ENCODE data around the gene HOXA6.

Gene HOXA6

GRCh38 chr7:27147199-27148030 is at the start of gene HOXA6:
TSS of gene HOXA6 (minus strand) at chr7:27147774. CDS start at chr7:27147749, 25 bp downstream.
- DNase-seq (ENCODE audit: low spot score) = no peak

- DNase-seq (ENCODE audit: low spot score) = peak; percentile 74
These were observed 48.8 kb upstream of the HOXA6 start for GRCh38 chr7:27196287-27196767.

- no peak for DNase-seq (ENCODE audit: low spot score)
These were observed 47.3 kb upstream of the HOXA6 start for GRCh38 chr7:27194686-27195379.

GRCh38 chr7:27194002-27194352 is 46.4 kb upstream of the HOXA6 start:
- DNase-seq (ENCODE audit: low spot score) = no peak

GRCh38 chr7:27193335-27194001 is 45.9 kb upstream of the HOXA6 start:
- no peak for DNase-seq (ENCODE audit: low spot score)

- DNase-seq (ENCODE audit: low spot score) = no peak
These were observed 45.2 kb upstream of the HOXA6 start for GRCh38 chr7:27192546-27193334.

GRCh38 chr7:27191833-27192545 is 44.4 kb upstream of the HOXA6 start:
- no peak for DNase-seq (ENCODE audit: low spot score)

- DNase-seq (ENCODE audit: low spot score) = no peak
These were observed 43.7 kb upstream of the HOXA6 start for GRCh38 chr7:27191161-27191731.

- no peak for DNase-seq (ENCODE audit: low spot score)
These were observed 42.6 kb upstream of the HOXA6 start for GRCh38 chr7:27189997-27190748.

GRCh38 chr7:27189295-27189996 is 41.9 kb upstream of the HOXA6 start:
- DNase-seq (ENCODE audit: low spot score) = no peak

- DNase-seq (ENCODE audit: low spot score) = no peak
These were observed 41.1 kb upstream of the HOXA6 start for GRCh38 chr7:27188386-27189294.

- DNase-seq (ENCODE audit: low spot score) = no peak
These were observed 40.2 kb upstream of the HOXA6 start for GRCh38 chr7:27187475-27188385.

- DNase-seq (ENCODE audit: low spot score) = no peak
These were observed 39.3 kb upstream of the HOXA6 start for GRCh38 chr7:27186668-27187474.

GRCh38 chr7:27185854-27186667 is 38.5 kb upstream of the HOXA6 start:
- DNase-seq (ENCODE audit: low spot score) = peak; percentile 17

GRCh38 chr7:27185013-27185853 is 37.7 kb upstream of the HOXA6 start, which contains the start of gene HOXA11:
TSS of gene HOXA11 (minus strand) at chr7:27185232. CDS start at chr7:27185144, 88 bp downstream.
- DNase-seq (ENCODE audit: low spot score) = peak; percentile 76

Data from SW480 (cell line).